Astrocyte (in vitro differentiated cells and primary cell): ENCODE results near the gene GAB1.

Source experiments
- EZH2 ChIP-seq: IDR thresholded peaks from 2 replicates; pipeline ENCODE4 v1.6.1; 2012; ENCODE audit warnings: mild to moderate bottlenecking, low read length, inconsistent platforms; ENCODE audit not compliant: insufficient read depth
- TF ChIP-seq, protein P1 (sequence below): IDR thresholded peaks from 2 replicates; pipeline ENCODE4 v1.5.1; 2011; ENCODE audit warnings: low read depth, mild to moderate bottlenecking, inconsistent platforms, low read length, moderate library complexity; ENCODE audit not compliant: insufficient read depth

DNA sequence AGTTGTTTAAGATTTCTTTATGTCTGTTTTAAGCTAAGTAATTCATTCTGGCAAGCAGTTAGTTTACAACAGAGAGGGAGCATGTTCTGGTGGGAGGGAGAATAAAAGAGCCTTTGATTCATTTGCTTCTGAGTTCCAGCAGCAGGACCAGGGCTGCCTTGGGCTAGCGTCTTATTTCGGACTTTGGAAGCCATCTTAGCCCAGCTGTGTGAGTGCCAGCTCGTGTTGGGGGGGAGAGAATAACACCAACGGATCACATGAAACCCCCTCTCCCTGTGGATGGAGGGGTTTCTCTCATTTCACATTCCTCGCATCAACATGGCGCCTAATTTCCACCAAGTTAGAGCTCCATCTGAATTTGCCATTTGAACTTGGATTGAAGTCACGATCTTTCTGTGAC is 7.4 kb downstream of the GAB1 start:
- TF ChIP-seq, protein P1, sequence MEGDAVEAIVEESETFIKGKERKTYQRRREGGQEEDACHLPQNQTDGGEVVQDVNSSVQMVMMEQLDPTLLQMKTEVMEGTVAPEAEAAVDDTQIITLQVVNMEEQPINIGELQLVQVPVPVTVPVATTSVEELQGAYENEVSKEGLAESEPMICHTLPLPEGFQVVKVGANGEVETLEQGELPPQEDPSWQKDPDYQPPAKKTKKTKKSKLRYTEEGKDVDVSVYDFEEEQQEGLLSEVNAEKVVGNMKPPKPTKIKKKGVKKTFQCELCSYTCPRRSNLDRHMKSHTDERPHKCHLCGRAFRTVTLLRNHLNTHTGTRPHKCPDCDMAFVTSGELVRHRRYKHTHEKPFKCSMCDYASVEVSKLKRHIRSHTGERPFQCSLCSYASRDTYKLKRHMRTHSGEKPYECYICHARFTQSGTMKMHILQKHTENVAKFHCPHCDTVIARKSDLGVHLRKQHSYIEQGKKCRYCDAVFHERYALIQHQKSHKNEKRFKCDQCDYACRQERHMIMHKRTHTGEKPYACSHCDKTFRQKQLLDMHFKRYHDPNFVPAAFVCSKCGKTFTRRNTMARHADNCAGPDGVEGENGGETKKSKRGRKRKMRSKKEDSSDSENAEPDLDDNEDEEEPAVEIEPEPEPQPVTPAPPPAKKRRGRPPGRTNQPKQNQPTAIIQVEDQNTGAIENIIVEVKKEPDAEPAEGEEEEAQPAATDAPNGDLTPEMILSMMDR: no peak
- TF ChIP-seq EZH2: no peak
